ENCODE data around the gene ITPKB. TPM values are rescaled to one million over a fixed set of nuclear protein-coding genes. Genes with fewer than 3 reads are reported as not detected.
A peak's percentile ranks its signal among the peaks of the same experiment; 100 is the strongest.
"Not testable (repeated sequence)": the region's sequence is repeated elsewhere in the genome, so short reads cannot be mapped to it uniquely, and the experiment has no call there.

ITPKB gene
- total RNA-seq, 2 donors from 2014 or later, result 26.9 to 28.4 TPM

GRCh38 chr1:226603022-226603857 is 135.8 kb downstream of the ITPKB start:
- DNase-seq (ENCODE audit: low spot score) (no peak), ATAC-seq (ENCODE audit: insufficient number of reproducible peaks, low FRiP score, low read depth) (no peak)
- H3K36me3 ChIP-seq, result no peaks in the 10 kb centered on the region
- H3K4me3 ChIP-seq, result peak overlapping the region; percentile 38
- no peaks in the 10 kb centered on the region for H3K9me3 ChIP-seq
- peaks cover 14 to 19% of the 10 kb centered on the region in 2 donors for H3K4me1 ChIP-seq (ENCODE audit: control insufficient read depth in 1 of 2, low read depth in 2 of 2)
- H3K27me3 ChIP-seq (replicated peaks; ENCODE audit: insufficient read depth), result no peaks in the 10 kb centered on the region
- peak overlapping the region; percentile 25 to 60 for H3K27ac ChIP-seq
- TF ChIP-seq CTCF (IDR thresholded peaks at IDR 0.05), result no peak

GRCh38 chr1:226602186-226603021 is 136.7 kb downstream of the ITPKB start:
- Histone ChIP-seq H3K36me3 (no peaks in the 10 kb centered on the region), H3K9me3 (no peaks in the 10 kb centered on the region), H3K27me3 (replicated peaks; ENCODE audit: insufficient read depth) (no peaks in the 10 kb centered on the region), H3K4me1 (ENCODE audit: control insufficient read depth in 1 of 2, low read depth in 2 of 2) (peaks cover 14 to 19% of the 10 kb centered on the region in 2 donors), H3K27ac (peak overlapping the region; percentile 25 to 60), H3K4me3 (peak overlapping the region; percentile 38)
- no peak for TF ChIP-seq CTCF (IDR thresholded peaks at IDR 0.05)
- ATAC-seq (ENCODE audit: insufficient number of reproducible peaks, low FRiP score, low read depth) (no peak), DNase-seq (ENCODE audit: low spot score) (no peak)

- H3K9me3 ChIP-seq, result no peaks in the 10 kb centered on the region
- peaks cover 14 to 19% of the 10 kb centered on the region in 2 donors for H3K4me1 ChIP-seq (ENCODE audit: control insufficient read depth in 1 of 2, low read depth in 2 of 2)
- DNase-seq (ENCODE audit: low spot score), result no peak
- no peak overlapping the region for H3K27ac ChIP-seq
- H3K27me3 ChIP-seq (replicated peaks; ENCODE audit: insufficient read depth), result no peaks in the 10 kb centered on the region
- H3K4me3 ChIP-seq, result no peak overlapping the region
- H3K36me3 ChIP-seq, result no peaks in the 10 kb centered on the region
- no peak for TF ChIP-seq CTCF (IDR thresholded peaks at IDR 0.05)
- ATAC-seq (ENCODE audit: insufficient number of reproducible peaks, low FRiP score, low read depth), result no peak
Observed at GRCh38 chr1:226601456-226601855, 137.6 kb downstream of the ITPKB start.

- Histone ChIP-seq H3K27ac (no peak overlapping the region), H3K27me3 (replicated peaks; ENCODE audit: insufficient read depth) (no peaks in the 10 kb centered on the region), H3K4me3 (no peak overlapping the region), H3K36me3 (no peaks in the 10 kb centered on the region), H3K9me3 (peaks cover 3% of the 10 kb centered on the region), H3K4me1 (ENCODE audit: control insufficient read depth in 1 of 2, low read depth in 2 of 2) (peaks cover 14 to 19% of the 10 kb centered on the region in 2 donors)
- TF ChIP-seq CTCF (IDR thresholded peaks at IDR 0.05), result no peak
- DNase-seq (ENCODE audit: low spot score), result no peak
- ATAC-seq (ENCODE audit: insufficient number of reproducible peaks, low FRiP score, low read depth), result no peak
Observed at GRCh38 chr1:226600254-226600653, 138.8 kb downstream of the ITPKB start.

GRCh38 chr1:226599636-226600238 is 139.3 kb downstream of the ITPKB start:
- TF ChIP-seq CTCF (IDR thresholded peaks at IDR 0.05), result no peak
- H3K9me3 ChIP-seq, result peaks cover 3% of the 10 kb centered on the region
- peaks cover 14 to 19% of the 10 kb centered on the region in 2 donors for H3K4me1 ChIP-seq (ENCODE audit: control insufficient read depth in 1 of 2, low read depth in 2 of 2)
- no peak overlapping the region for H3K4me3 ChIP-seq
- DNase-seq (ENCODE audit: low spot score) (no peak), ATAC-seq (ENCODE audit: insufficient number of reproducible peaks, low FRiP score, low read depth) (no peak)
- H3K27ac ChIP-seq, result no peak overlapping the region
- H3K36me3 ChIP-seq, result no peaks in the 10 kb centered on the region
- no peaks in the 10 kb centered on the region for H3K27me3 ChIP-seq (replicated peaks; ENCODE audit: insufficient read depth)

GRCh38 chr1:226598955-226599354 is 140.1 kb downstream of the ITPKB start:
- not testable (repeated sequence) for DNase-seq (ENCODE audit: low spot score); H3K27ac ChIP-seq; H3K36me3 ChIP-seq; H3K9me3 ChIP-seq; ATAC-seq (ENCODE audit: insufficient number of reproducible peaks, low FRiP score, low read depth); H3K27me3 ChIP-seq (replicated peaks; ENCODE audit: insufficient read depth); H3K4me3 ChIP-seq
- peaks cover 14 to 19% of the 10 kb centered on the region in 2 donors for H3K4me1 ChIP-seq (ENCODE audit: control insufficient read depth in 1 of 2, low read depth in 2 of 2)

Data from thoracic aorta (tissue), 2 donors.